GM18909 (cell line): ENCODE measurements around the gene JARID2.

Experiments used
- ATAC-seq: cut with Tn5 transposase; IDR thresholded peaks from one replicate; pipeline ENCODE4 v1.9.1; 2021; ENCODE audit warnings: mild to moderate bottlenecking; ENCODE audit not compliant: unreplicated experiment, poor library complexity

Gene JARID2

DNA sequence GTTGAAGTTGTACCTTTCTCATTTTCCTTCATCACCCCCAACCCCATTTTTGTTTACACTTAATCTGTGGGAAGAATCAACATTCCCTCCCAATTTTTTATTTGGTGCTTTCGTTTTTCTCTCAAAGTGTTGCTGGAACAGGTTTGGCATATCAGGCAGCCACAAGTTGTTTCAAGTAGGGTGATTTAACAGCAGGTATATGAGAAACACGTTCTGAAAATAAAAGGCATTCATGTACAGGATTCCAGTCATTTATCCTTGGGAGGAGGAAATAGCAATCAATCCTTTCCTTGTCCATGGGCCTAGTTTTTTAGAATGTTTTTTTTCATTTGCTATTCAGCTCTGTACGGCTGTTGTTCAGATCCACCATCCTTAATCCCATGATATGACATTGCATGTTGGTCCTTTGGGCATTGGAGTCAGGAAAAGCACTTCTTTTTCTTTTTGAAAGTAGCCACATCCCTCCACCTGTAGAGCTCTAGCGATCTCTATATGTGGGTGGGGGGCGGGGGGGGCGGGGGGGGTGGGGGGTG lies 120.2 kb downstream of the JARID2 start:
- ATAC-seq: no peak

DNA sequence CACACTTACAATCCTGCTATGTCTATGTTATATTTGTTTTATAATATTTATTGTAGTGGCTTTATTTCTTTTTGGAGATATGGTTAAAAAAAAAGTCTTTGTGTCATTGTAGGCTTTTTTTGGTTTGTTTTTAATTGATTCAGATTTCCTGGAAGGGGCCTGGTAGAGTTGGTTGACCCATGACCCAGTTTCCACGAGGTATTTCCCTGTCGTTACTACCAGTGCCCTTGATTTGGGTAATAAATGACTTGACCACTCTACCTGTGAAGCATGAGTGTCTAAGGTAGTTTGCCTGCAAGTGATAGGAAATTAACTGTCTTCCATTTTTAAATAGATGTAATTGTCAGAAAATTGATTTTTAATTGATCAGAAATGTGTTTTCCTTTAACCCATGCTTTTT lies 121.0 kb downstream of the JARID2 start:
- ATAC-seq: no peak

DNA sequence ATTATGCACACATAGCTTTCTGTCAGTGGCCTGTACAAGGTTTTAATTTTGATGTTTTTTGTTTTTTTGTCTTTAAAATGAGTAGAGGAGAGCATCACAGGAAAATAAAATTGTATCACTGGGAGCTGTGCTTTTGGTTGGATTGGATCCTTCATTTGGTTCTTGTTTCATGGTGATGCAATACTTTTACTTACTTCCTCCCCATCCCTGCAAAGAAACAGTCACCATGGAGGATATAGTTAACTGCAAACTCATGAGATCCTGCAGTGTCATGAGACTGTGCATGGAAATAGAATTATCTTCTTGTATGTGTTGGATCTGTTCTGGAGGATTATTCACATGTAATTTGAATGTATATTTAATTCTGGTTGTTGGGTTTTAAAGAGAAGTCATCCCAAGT lies 122.3 kb downstream of the JARID2 start:
- ATAC-seq: no peak

DNA sequence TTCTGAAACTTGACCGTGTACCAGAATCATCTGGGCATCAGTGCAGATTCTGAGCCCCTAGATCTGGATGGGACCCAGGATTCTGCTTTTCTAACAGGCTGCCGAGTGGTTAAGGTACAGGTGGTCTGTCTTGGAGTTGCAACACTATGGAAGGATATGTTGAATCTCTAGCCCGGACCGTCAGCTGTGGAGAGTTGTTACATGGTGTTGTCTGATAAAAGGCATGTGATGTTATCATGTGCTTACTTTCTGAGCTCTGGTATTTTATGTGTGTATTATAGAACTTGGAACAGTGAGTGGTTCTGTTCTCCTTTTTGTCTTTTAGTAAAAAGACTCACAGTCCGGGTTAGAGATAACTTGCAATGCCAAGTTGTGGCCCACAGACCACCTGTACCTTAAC lies 123.0 kb downstream of the JARID2 start:
- no peak for ATAC-seq

DNA sequence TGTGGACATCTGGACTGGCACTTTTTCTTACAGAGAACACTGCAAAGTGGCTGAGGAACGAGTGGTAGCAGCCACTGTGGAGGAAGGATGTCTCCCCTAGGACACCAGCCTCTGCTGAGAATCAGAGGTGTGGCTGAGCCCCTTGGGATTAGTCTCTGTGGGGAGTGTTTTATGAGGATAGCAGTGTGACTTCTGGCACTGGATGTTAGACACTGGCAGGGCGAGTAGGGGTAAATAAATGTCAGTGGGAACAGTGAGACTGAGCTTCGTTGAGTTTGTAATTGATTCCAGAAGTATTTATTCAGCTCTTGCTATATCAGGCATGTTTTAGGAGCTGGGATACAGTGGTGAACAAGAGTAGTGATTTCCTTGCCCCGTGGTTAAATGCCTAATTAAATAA lies 124.0 kb downstream of the JARID2 start:
- no peak for ATAC-seq

DNA sequence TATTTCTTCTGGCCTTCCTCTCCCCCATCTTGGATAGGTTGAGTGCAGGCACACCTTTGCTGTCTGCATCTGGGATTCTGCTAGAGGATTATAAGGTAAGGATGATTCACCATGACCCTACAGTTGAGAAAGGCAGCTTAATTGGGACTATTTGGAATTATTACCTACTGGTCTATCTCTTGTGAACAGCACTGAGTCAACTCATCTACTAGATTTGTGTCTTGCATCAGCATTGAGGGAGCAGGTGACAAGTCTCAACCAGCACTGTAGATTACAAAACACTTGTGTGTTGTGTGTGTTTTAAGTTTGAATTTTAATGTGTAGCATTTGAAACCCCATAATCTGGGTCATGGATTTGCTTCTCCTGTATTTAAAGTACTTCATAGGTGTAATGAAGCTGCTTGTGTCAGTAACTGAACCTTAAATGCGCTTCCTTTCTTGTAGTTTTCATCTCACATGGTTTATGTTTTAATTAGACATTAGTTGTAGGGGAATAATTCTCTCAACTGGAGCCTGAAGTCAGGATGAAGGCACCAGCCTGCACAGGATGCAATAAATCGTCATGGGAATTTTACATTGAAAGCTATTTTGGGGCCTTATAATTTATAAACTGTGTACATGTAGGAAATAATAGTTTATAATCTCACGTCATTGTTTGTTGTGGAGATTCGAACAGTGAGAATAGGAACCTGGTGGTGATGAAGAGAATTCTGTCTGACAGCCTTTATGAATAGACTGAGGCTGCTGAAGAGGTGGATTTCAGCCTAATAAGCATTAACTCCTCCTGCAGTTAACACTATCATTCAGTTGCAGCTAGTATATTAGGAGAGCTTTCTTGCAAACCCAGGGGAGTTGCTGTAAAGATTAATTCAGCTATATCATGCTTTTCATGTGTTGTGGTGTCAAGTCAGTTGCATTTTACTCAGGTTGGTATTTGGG lies 125.1 kb downstream of the JARID2 start:
- no peak for ATAC-seq

DNA sequence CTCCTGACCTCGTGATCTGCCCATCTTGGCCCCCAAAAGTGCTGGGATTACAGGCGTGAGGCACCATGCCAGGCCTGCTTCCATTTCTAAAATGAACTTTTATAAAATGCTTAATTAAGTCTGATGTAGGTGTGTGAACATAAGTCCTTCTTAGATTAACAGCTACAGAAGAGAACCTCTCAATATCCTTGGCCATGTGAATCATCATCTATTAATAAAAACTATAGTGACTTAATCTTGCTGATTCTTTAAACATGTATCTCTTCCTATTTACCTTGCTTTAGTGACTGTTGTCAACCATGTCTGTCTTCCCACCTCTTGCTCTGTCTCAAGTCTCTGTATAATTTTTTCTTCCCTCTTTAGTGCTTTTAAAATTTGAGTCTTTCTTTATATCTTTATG lies 127.1 kb downstream of the JARID2 start:
- ATAC-seq: no peak

DNA sequence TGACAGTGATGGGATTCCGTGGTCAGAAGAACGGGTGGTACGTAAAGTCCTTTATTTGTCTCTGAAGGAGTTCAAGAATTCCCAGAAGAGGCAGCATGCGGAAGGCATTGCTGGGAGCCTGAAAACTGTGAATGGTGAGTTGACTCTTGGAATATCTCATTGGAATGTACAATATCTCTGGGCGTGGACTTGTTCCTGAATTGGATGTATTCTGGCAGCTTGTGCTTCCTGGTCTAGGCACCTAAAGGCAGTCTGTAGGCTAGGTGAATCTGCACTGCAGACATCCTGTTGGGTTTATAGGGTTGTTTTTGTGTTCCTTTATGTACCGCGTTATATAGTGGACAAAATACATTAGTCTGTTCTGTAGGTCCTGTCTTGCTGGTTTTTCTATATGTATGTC lies 128.2 kb downstream of the JARID2 start:
- ATAC-seq: no peak

DNA sequence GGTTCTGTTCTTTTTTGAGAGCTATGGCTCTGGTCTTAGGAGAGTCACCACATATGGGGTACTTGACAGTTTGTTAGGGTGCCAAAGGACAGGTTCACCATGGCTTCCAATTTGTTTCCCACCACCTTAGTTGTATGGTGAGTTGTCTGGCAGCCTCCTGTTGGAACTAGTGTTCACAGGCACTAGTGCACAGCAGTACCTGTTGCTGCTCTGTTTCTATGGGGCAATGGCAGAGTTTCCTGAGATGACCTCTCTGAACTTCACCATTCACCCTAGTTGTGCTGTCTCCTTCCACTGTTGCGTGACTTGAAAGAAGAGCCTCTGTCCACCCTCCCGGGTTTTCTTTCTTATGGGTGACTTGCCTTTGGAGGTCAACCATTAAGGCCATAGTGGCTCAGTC lies 129.1 kb downstream of the JARID2 start:
- ATAC-seq: no peak

DNA sequence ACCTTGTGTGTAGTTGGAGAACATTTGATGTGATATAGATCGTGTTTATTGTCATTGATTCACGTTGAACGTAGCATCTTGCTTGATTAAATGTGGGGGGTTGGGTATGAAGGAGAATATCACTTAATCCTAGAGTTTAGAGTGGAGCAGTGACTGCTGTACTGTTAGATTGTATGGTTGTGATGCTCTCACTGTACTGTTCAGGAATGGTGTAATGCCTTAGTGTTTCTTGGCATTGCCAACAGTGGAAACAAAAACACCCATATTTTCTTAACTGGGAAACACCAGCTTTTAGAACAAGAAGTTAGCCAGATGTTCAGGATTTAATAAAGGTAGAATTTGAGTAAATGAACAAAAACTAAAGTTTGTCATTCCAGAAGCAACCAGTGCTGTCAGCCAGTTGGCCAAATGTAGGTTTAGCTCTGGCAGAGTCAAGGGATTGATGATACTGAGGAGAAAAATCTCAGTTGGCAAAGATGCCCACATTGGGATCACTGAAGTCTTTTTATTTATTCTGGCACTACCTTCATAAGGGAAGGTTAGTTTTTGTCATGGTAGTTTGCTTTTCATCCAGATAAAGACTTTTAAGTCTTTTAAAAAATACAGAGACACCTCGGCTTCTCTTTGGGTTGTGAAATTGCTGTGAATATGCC lies 129.9 kb downstream of the JARID2 start:
- ATAC-seq: no peak

DNA sequence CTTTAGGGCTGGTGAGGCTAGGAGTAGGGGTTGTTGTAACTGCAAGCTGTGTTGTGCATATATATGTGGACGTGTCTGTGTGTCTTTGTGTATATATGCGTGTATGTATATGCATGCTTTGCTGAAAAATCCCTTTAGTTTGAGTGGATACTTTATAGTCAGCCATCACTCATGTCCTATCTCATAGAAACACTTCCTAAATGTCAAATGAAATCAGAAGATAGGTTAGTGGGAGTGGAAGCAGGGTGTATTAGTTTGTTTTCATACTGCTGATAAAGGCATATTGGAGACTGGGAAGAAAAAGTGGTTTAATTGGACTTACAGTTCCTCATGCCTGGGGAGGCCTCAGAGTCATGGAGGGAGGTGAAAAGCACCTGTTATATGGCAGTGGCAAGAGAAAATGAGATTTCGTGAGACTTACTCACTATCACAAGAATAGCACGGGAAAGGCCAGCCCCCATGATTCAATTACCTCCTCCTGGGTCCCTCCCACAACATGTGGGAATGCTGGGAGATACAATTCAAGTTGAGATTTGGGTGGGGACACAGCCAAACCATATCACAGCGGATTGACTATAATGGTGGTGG lies 131.1 kb downstream of the JARID2 start:
- ATAC-seq: no peak

DNA sequence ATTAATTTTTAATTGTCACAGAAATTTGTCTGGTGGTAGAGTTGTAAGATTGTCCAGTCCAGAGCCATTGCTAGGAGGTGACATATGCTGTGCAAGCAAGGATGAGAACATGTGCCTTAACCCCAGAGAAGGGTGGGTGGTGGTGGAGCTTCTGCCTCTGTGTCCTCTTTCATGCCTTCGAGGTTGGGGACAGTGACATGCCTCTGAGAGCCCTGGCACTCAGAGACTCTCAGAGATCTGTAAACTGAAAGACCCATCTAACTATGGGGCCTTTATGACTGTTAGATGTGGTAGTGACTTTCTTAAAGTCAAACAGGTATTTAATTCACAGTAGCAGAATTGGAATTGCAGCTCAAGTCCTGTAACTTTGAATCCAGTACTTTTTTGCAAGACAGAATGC lies 132.4 kb downstream of the JARID2 start:
- ATAC-seq: no peak

DNA sequence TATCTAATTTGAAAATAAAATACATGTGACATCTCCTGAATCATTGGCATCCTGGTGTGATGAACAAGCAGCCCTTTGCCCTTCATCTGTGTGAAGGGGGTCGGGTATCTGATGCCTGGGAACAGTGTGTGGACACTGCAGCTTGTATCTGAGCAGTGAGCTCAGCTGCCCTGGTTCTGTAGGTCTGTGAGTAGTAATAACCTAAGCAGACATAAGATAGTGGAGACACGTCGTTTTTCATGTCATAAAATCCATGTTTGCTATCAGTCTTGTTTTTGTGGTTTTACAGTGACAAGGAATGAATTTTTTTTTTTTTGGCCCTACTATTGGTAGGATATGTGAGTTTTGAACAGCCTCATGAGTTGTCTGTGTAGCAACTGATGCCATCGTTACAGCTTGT lies 133.0 kb downstream of the JARID2 start:
- ATAC-seq: no peak

DNA sequence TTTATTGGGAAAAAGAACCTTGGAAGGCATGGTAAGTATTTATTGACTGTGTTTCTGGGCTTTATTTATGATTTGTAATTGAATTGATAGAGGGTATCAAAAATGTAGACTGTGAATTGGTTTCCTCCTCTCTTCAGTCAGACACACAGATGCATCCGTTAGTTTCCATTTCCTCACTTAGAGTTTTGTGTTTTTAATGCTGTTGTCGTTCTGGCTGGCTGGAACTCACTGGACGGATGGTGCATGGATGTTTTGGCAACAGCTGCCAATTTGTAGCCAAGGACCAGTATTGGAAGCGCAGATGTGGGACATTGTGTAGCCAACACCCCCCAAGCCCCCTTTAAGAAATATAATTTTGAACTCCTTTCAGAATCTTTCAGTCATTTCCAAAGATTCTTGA lies 134.5 kb downstream of the JARID2 start:
- no peak for ATAC-seq

DNA sequence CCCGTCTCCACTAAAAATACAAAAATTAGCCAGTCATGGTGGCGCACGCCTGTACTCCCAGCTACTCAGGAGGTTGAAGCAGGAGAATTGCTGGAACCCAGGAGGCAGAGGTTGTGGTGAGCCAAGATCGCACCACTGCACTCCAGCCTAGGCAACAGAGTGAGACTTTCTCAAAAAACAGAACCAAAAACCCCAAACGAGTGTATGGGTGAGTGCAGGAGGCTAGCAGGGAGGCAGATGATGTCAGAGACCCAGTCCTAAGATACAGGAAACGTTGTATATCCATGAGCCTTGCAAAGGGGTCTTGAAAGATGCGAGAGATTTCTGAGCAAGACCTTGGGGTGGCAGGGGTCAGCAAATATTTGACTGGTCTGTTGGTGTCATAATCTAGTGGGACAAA lies 136.2 kb downstream of the JARID2 start:
- no peak for ATAC-seq

DNA sequence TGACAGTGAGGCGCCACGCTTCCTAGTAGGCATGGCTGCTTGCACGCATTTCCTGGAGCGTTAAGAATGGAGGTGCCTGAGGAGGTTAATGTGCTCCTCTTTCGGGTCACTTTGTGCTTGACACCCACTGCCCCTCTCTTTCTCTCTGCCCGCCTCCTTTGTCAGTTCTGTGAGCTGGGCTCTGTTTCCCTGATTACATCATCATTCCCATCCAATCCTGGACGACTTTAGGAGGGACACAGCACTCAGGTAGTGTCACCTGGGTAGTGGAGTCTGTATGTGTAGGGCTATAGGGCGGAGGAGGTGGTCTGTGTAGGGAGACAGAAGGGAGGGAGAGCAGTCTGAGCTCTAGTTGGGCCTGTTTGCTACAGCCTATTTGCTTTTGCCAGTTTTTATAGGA lies 136.8 kb downstream of the JARID2 start:
- no peak for ATAC-seq

DNA sequence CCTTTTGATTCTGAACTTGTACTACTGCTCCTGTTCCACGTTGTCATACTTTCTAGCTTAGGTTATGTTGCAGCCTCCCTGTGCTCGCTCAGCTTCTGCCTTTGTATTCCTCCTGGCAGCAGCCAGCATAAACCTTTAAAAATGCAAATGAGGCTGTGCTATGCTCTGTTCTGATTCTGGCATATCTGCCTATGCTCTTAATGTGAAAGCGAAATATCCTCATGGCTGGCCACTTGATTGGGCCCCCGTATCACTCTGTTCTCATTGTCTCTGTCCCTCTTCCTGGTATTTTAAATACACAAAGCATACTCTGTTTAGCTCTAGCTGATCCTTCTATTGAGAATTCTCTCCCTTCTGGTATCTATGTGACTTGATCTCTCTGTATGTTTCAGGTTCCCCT lies 139.0 kb downstream of the JARID2 start:
- no peak for ATAC-seq

DNA sequence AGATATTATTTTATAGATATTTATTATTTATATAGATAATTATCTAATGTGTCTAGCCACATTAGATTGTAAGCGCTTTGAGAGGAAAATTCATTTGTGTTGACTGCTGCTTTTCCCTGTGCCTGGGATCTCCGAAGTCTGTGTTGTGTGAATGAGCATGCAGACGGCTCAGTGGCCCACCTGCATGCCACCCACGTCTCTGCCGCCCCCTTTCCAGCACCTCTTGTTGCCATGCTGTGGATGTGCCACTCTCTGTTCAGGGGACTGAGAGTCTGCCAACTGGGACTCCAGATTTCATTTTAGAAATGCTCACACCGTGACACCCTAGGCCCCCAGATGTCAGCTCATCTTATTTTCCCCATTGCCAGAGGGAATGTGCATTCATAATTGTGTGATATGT lies 139.7 kb downstream of the JARID2 start:
- no peak for ATAC-seq

DNA sequence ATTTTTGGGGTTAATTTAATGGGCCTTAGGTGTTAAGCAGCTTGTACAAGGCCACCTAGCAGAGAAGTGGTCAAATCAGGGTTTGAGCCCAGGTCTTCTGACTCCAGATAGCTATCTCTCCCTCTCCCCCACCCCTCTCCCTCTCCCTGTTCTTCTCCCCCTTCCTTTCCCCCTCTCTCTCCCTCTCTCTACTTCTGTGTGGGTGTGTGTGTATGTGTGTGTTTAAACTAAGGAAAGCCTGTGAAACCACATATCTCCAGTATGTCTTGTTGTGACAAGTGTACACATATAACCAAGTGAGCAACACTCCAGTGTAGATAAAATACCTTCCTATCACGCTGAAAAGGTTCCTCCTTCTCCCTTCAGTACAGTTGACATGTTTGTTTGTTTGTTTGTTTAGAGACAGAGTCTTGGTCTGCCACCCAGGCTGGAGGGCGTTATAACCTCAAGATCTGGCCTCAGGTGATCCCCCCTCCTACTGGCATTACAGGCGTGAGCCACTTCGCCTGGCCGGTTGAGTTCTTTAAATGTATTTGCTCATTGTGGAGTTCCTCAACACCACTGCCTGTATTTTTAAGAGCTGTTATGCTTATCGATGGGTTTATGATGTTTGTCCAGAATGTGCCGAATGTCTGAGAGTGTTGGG lies 140.4 kb downstream of the JARID2 start:
- no peak for ATAC-seq

DNA sequence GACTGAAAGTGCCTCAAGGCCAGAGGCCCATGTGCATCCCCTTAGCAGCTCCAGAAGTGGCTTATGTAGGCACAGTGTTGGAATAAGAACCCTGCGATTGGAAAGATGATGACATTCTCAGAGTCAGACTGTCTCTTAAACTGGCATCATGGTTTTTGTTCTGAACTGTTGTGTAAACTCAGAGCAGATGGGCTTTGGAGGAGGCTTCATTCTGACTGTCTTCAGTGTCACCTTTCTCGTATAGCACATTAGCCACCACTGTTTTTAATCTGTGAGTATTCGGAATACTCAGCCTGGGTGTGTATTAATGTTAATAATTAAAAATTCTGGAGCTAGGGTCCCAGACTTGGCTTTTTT lies 140.9 kb downstream of the JARID2 start:
- no peak for ATAC-seq

DNA sequence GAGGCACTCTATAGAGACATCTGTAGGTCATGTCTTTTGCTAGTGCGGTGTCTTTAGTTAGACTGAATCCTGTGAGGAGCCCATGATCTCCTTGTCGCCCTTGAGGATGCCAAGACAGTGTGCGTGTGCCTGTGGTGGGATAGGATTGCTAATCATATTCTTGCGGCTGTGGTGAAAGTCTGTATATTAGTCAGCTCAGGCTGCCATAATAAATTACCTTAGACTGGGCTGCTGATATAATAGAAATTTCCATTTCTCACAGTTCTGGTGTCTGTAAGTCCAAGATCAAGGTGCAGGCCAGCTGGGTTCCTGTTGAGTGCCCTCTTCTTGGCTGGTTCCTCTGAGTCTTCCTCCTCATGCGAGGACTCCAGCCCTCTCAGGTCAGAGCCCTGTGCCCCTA lies 141.2 kb downstream of the JARID2 start:
- no peak for ATAC-seq
